Endothelial cell (in vitro differentiated cells): ENCODE data around the gene SKIC8. TPM values are rescaled to one million over a fixed set of nuclear protein-coding genes. Genes with fewer than 3 reads are reported as not detected.

Source experiments
- DNase-seq: peaks from one replicate; pipeline ENCODE4 v3.0.0; 2021; ENCODE audit warnings: low spot score
- H3K27ac Mint-ChIP-seq: one replicate; pipeline ENCODE4 v1.8.0; 2021; ENCODE audit warnings: mixed read lengths, inconsistent platforms; ENCODE audit not compliant: unreplicated experiment
- H3K27me3 Mint-ChIP-seq: one replicate; pipeline ENCODE4 v1.8.0; 2021; ENCODE audit warnings: mild to moderate bottlenecking, moderate library complexity, mixed read lengths, inconsistent platforms; ENCODE audit not compliant: unreplicated experiment
- H3K36me3 Mint-ChIP-seq: one replicate; pipeline ENCODE4 v1.8.0; 2021; ENCODE audit warnings: mild to moderate bottlenecking, low read depth, mixed read lengths, inconsistent platforms; ENCODE audit not compliant: unreplicated experiment
- H3K4me1 Mint-ChIP-seq: one replicate; pipeline ENCODE4 v1.8.0; 2021; ENCODE audit warnings: mild to moderate bottlenecking, mixed read lengths, inconsistent platforms; ENCODE audit not compliant: unreplicated experiment
- H3K4me3 Mint-ChIP-seq: one replicate; pipeline ENCODE4 v1.8.0; 2021; ENCODE audit warnings: mild to moderate bottlenecking, mixed read lengths, inconsistent platforms; ENCODE audit not compliant: unreplicated experiment
- H3K9me3 Mint-ChIP-seq: one replicate; pipeline ENCODE4 v1.8.0; 2021; ENCODE audit warnings: mixed read lengths, inconsistent platforms; ENCODE audit not compliant: unreplicated experiment
- total RNA-seq: library from RNA; stranded (reverse); fragmentation: NEBNext Ultra II Directional; extraction: Animal tissue kit (Norgen Biotek cat#: 25700); gene quantifications from one replicate; pipeline ENCODE4 v1.2.1, GENCODE V29; 2021; ENCODE audit not compliant: unreplicated experiment
- TF ChIP-seq, protein P1 (sequence below): fragments of 200-600 bp; sonication (generic); IDR thresholded peaks from one replicate; pipeline ENCODE4 v1.5.0; 2021; ENCODE audit warnings: antibody characterized with exemption; ENCODE audit not compliant: unreplicated experiment

Gene SKIC8
- total RNA-seq, 1 donor from 2014 or later: 43.9 TPM

DNA sequence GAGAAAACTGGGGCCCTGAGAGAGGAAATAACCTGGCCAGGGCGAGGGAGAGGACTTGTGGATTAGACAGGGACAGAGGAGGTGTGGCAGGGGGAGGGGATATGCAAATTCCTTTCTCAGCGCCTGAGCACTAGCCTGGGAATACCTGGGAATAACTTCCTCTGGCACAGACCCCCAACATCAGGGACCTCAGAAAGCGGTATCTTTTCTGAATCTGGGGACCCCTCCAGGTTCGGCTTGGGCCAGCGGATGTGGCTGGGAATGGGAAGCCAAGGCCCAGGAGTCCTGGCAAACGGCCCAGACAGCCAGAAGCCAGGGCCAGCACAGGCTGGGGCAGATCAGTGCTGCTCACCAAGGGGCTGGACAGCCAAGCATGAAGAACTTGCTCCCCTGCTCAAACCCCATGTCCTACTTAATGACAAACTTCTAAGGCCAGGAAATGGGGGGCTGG, 55.9 kb downstream of the SKIC8 start:
- no peaks in the 10 kb centered on the region for H3K4me1 Mint-ChIP-seq
- no peaks in the 10 kb centered on the region for H3K9me3 Mint-ChIP-seq
- no peak overlapping the region for H3K27ac Mint-ChIP-seq
- no peaks in the 10 kb centered on the region for H3K36me3 Mint-ChIP-seq
- TF ChIP-seq, protein P1, sequence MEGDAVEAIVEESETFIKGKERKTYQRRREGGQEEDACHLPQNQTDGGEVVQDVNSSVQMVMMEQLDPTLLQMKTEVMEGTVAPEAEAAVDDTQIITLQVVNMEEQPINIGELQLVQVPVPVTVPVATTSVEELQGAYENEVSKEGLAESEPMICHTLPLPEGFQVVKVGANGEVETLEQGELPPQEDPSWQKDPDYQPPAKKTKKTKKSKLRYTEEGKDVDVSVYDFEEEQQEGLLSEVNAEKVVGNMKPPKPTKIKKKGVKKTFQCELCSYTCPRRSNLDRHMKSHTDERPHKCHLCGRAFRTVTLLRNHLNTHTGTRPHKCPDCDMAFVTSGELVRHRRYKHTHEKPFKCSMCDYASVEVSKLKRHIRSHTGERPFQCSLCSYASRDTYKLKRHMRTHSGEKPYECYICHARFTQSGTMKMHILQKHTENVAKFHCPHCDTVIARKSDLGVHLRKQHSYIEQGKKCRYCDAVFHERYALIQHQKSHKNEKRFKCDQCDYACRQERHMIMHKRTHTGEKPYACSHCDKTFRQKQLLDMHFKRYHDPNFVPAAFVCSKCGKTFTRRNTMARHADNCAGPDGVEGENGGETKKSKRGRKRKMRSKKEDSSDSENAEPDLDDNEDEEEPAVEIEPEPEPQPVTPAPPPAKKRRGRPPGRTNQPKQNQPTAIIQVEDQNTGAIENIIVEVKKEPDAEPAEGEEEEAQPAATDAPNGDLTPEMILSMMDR: no peak
- no peak for DNase-seq
- no peaks in the 10 kb centered on the region for H3K27me3 Mint-ChIP-seq
- H3K4me3 Mint-ChIP-seq: no peak overlapping the region

DNA sequence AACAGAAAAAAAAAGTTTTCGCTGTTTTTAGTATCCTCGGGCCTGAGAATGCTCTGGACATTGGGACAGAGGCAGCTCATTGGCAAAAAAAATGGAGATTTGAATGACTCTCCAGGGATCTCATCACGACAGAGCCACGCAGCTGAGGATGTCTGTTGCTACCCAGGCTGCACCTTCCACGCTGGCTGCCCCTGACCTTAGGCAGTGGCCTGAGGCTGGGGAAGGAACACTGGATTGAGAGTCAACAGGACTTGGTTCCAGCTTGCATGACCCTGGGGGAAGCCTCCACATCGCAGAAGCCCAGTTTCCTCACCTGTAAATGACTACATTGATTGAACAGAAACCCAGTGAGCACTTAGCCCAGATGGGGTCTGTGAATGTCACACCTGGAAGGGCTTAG, 56.4 kb downstream of the SKIC8 start:
- Mint-ChIP-seq H3K27me3 (no peaks in the 10 kb centered on the region), H3K9me3 (no peaks in the 10 kb centered on the region), H3K27ac (no peak overlapping the region), H3K4me1 (no peaks in the 10 kb centered on the region), H3K36me3 (no peaks in the 10 kb centered on the region), H3K4me3 (no peak overlapping the region)
- TF ChIP-seq, protein P1: no peak
- no peak for DNase-seq

DNA sequence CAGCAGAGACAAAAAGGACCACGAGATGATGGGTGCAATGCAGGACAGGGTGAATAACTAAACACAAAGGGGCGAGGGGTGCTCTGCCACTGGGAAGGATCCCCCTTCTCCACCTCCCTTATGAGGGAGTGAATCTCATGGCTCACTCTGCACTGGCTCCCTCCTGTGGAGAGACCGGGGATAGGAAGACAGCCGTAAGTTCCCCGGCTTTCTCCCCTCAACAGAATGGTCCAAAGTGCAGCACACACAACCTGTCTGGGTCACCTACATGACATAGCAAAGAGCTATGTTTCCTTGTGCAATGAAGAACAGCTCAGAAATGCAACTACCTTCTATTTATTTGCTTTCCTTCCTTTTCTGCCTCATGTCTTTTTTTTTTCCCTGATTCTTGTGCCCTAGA, 57.3 kb downstream of the SKIC8 start:
- no peaks in the 10 kb centered on the region for H3K27me3 Mint-ChIP-seq
- H3K4me1 Mint-ChIP-seq: no peaks in the 10 kb centered on the region
- H3K36me3 Mint-ChIP-seq: no peaks in the 10 kb centered on the region
- peak; percentile 63 for DNase-seq
- H3K4me3 Mint-ChIP-seq: no peak overlapping the region
- H3K9me3 Mint-ChIP-seq: no peaks in the 10 kb centered on the region
- no peak overlapping the region for H3K27ac Mint-ChIP-seq
- TF ChIP-seq, protein P1: peak; percentile 32

DNA sequence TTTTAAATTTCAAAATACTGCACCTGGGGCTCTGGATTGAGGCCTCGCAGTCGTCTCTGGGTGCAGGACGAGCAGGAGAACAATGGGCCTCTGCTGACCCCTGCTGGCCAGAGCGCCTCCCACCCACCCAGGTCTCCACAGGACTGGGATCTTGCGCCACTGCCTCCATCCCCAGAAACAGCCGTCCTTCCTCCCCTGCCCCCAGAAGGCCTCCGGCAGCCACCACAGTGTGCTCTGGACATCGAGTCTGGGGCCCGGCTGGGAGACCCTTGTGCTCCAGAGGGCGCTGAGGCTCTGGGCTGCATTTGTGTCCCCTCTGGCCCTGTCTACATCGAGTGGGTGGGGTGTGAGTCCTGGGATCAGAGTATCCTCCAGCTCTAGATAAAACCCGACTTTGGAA, 58.4 kb downstream of the SKIC8 start:
- no peaks in the 10 kb centered on the region for H3K4me1 Mint-ChIP-seq
- H3K36me3 Mint-ChIP-seq: no peaks in the 10 kb centered on the region
- H3K9me3 Mint-ChIP-seq: no peaks in the 10 kb centered on the region
- DNase-seq: peak; percentile 95
- TF ChIP-seq, protein P1: peak; percentile 86
- H3K27ac Mint-ChIP-seq: no peak overlapping the region
- no peaks in the 10 kb centered on the region for H3K27me3 Mint-ChIP-seq
- no peak overlapping the region for H3K4me3 Mint-ChIP-seq

DNA sequence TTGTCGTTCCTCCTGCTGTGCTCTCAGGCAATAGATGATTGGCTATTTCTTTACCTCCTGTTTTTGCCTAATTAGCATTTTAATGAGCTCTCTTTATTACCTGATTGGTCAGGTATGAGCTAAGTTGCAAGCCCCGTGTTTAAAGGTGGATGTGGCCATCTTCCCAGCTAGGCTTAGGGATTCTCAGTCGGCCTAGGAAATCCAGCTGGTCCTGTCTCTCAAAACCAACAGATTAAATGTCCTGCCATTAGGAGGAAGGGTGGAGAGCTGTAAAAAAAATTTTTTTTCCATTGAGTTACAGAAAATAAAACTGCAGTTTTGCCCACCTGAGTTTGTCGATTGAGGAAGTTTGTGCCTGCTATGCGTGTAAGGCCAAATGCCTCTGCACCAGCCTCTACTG, 59.6 kb downstream of the SKIC8 start:
- H3K4me3 Mint-ChIP-seq: no peak overlapping the region
- H3K36me3 Mint-ChIP-seq: no peaks in the 10 kb centered on the region
- DNase-seq: no peak
- H3K27me3 Mint-ChIP-seq: no peaks in the 10 kb centered on the region
- TF ChIP-seq, protein P1: no peak
- no peaks in the 10 kb centered on the region for H3K9me3 Mint-ChIP-seq
- H3K4me1 Mint-ChIP-seq: no peaks in the 10 kb centered on the region
- no peak overlapping the region for H3K27ac Mint-ChIP-seq
